Kidney (tissue), 14 donors: ENCODE measurements around the gene ACTA2. TPM values are rescaled to one million over a fixed set of nuclear protein-coding genes. Genes with fewer than 3 reads are reported as not detected.

ENCODE experiments used
- DNase-seq, 5 donors: peaks; one replicate each; pipeline ENCODE4 v3.0.0-alpha.2; 2013 to 2020
- FAIRE-seq: peaks from 2 replicates; lab custom pipeline; 2012; peaks lifted over from hg19 to GRCh38; lab: Jason Lieb, UNC
- H3K27ac ChIP-seq, 2 donors: one replicate each; pipeline ENCODE4 v1.7.0; 2013; ENCODE audit warnings: low read depth in 2 of 2, low read length in 2 of 2, inconsistent platforms in 1 of 2
- H3K27me3 ChIP-seq: one replicate; pipeline ENCODE4 v1.7.1; 2013; ENCODE audit warnings: low read length, inconsistent platforms; ENCODE audit not compliant: control insufficient read depth, insufficient read depth
- H3K36me3 ChIP-seq, 3 donors: one replicate each; pipeline versions ENCODE4 v1.7.0 to v1.7.1; 2013; ENCODE audit warnings: low read length in 3 of 3, control low read depth in 1 of 3, inconsistent platforms in 1 of 3; ENCODE audit not compliant: insufficient read depth in 3 of 3, control insufficient read depth in 2 of 3
- H3K4me1 ChIP-seq, 3 donors: one replicate each; pipeline versions ENCODE4 v1.7.0 to v1.7.1; 2013; ENCODE audit warnings: low read length in 3 of 3, inconsistent platforms in 1 of 3, low read depth in 1 of 3; ENCODE audit not compliant: control insufficient read depth in 2 of 3, insufficient read depth in 2 of 3
- H3K4me3 ChIP-seq, 3 donors: one replicate each; pipeline versions ENCODE4 v1.7.0 to v1.8.1; 2013; ENCODE audit warnings: low read length in 3 of 3, control low read depth in 1 of 3, inconsistent platforms in 1 of 3
- H3K9ac ChIP-seq, 3 donors: one replicate each; pipeline versions ENCODE4 v1.7.0 to v1.7.1; 2013; ENCODE audit warnings: low read length in 3 of 3, control low read depth in 1 of 3, inconsistent platforms in 1 of 3
- H3K9me3 ChIP-seq, 3 donors: one replicate each; pipeline versions ENCODE4 v1.7.0 to v1.7.1; 2013; ENCODE audit warnings: low read length in 3 of 3, control low read depth in 1 of 3, inconsistent platforms in 1 of 3; ENCODE audit not compliant: control insufficient read depth in 2 of 3, insufficient read depth in 1 of 3
- CTCF ChIP-seq: IDR thresholded peaks from 3 replicates; pipeline ENCODE4 v1.5.1; 2012; ENCODE audit warnings: mild to moderate bottlenecking, moderate library complexity, borderline replicate concordance; ENCODE audit not compliant: insufficient read depth; ENCODE audit errors: extremely low read depth
- intact Hi-C: fragments of 100-400 bp; cut with DNase I; formaldehyde crosslinking; loops from one replicate; pipeline ENCODE4 v1.11.1; 2022
- polyA plus RNA-seq: library from polyadenylated mRNA; stranded (reverse); fragments of 350-450 nt; fragmentation: Illumina TruSeq; extraction: RNeasy Lipid Tissue Mini Kit (QIAGEN cat#74804); gene quantifications from one replicate; pipeline ENCODE4 v1.2.3, GENCODE V29; 2014; ENCODE audit warnings: low read depth, low replicate concordance; ENCODE audit not compliant: insufficient read depth
- total RNA-seq: library from RNA; stranded (reverse); fragmentation: NEBNext Ultra II Directional; extraction: Animal tissue kit (Norgen Biotek cat#: 25700); gene quantifications from one replicate; pipeline ENCODE4 v1.2.1, GENCODE V29; 2021
- donor health status: control.
- donor health status: control.
- donor health status: control.
- donor health status: control.
- donor health status: control.
- donor health status: DM: yes; HTN: yes; CAD: no.
- donor health status: Normal renal cell carcinoma (clear cell type).

ACTA2 gene
- total and polyA plus RNA-seq, 2 donors from 2014 or later, result 378 to 471 TPM

- no peak overlapping the region for H3K4me3 ChIP-seq
- H3K9me3 ChIP-seq, result no peaks in the 10 kb centered on the region
- H3K4me1 ChIP-seq, result no peaks in the 10 kb centered on the region
- H3K27ac ChIP-seq, result no peak overlapping the region
- no peaks in the 10 kb centered on the region for H3K36me3 ChIP-seq
- no peak for TF ChIP-seq CTCF
- no peak for DNase-seq
- FAIRE-seq, result no peak
- intact Hi-C loops, result no loop called here
- no peaks in the 10 kb centered on the region for H3K27me3 ChIP-seq
- no peak overlapping the region for H3K9ac ChIP-seq
Observed at GRCh38 chr10:88911116-88911515, 41.5 kb downstream of the ACTA2 start.

- TF ChIP-seq CTCF, result no peak
Observed at GRCh38 chr10:88908194-88908593, 44.4 kb downstream of the ACTA2 start.

GRCh38 chr10:88906921-88907320 lies 45.7 kb downstream of the ACTA2 start:
- Histone ChIP-seq H3K9me3 (no peaks in the 10 kb centered on the region), H3K27ac (no peak overlapping the region), H3K27me3 (no peaks in the 10 kb centered on the region), H3K36me3 (no peaks in the 10 kb centered on the region), H3K4me1 (peaks cover 0 to 2% (median 0%) of the 10 kb centered on the region in 3 donors), H3K9ac (no peak overlapping the region), H3K4me3 (no peak overlapping the region)
- DNase-seq, result no peak
- intact Hi-C loops, result no loop called here
- TF ChIP-seq CTCF, result no peak
- FAIRE-seq, result no peak

More at GRCh38 chr10:88908194-88908593, 44.4 kb downstream of the ACTA2 start:
- no peak overlapping the region for H3K27ac ChIP-seq
- DNase-seq, result no peak
- intact Hi-C loops, result no loop called here
- H3K9me3 ChIP-seq, result no peaks in the 10 kb centered on the region
- no peaks in the 10 kb centered on the region for H3K36me3 ChIP-seq
- no peak overlapping the region for H3K4me3 ChIP-seq
- no peak for FAIRE-seq
- H3K9ac ChIP-seq, result no peak overlapping the region
- H3K4me1 ChIP-seq, result no peaks in the 10 kb centered on the region
- no peaks in the 10 kb centered on the region for H3K27me3 ChIP-seq

GRCh38 chr10:88903715-88904114 lies 48.9 kb downstream of the ACTA2 start:
- H3K9ac ChIP-seq, result no peak overlapping the region
- DNase-seq, result no peak
- intact Hi-C loops, result no loop called here
- H3K27me3 ChIP-seq, result no peaks in the 10 kb centered on the region
- peaks cover 0 to 2% (median 0%) of the 10 kb centered on the region in 3 donors for H3K4me1 ChIP-seq
- no peak for FAIRE-seq
- H3K9me3 ChIP-seq, result no peaks in the 10 kb centered on the region
- TF ChIP-seq CTCF, result no peak
- no peak overlapping the region for H3K4me3 ChIP-seq
- no peaks in the 10 kb centered on the region for H3K36me3 ChIP-seq
- H3K27ac ChIP-seq, result no peak overlapping the region
